Stimulated activated CD4-positive, alpha-beta T cell treated with anti-CD3 and anti-CD28 coated beads, Interleukin-2, amount 100 ng/mL, for 4 hours (primary cell): ENCODE measurements around the gene MPRIP.
A peak's percentile ranks its signal among the peaks of the same experiment; 100 is the strongest.
"Not testable (repeated sequence)": the region's sequence is repeated elsewhere in the genome, so short reads cannot be mapped to it uniquely, and the experiment has no call there.

Experiments
- DNase-seq: peaks from one replicate; pipeline ENCODE4 v3.0.0-alpha.2; 2020; ENCODE audit warnings: low read depth

MPRIP gene

GRCh38 chr17:17168401-17168800 lies 126.1 kb downstream of the MPRIP start:
- DNase-seq: no peak

GRCh38 chr17:17169396-17169795 lies 127.1 kb downstream of the MPRIP start:
- no peak for DNase-seq

GRCh38 chr17:17170346-17170985 lies 128.2 kb downstream of the MPRIP start:
- no peak for DNase-seq

GRCh38 chr17:17171186-17171585 lies 128.9 kb downstream of the MPRIP start:
- no peak for DNase-seq

GRCh38 chr17:17172001-17172939 lies 130.0 kb downstream of the MPRIP start:
- no peak for DNase-seq

GRCh38 chr17:17172990-17173389 lies 130.7 kb downstream of the MPRIP start:
- DNase-seq: no peak

GRCh38 chr17:17173921-17174320 lies 131.7 kb downstream of the MPRIP start:
- DNase-seq: no peak

- DNase-seq: no peak
Measured at GRCh38 chr17:17175340-17175739, 133.1 kb downstream of the MPRIP start.

GRCh38 chr17:17175917-17176316 lies 133.7 kb downstream of the MPRIP start:
- no peak for DNase-seq

- DNase-seq: no peak
Measured at GRCh38 chr17:17176341-17176740, 134.1 kb downstream of the MPRIP start.

- DNase-seq: no peak
Measured at GRCh38 chr17:17177176-17177575, 134.9 kb downstream of the MPRIP start.

- DNase-seq: no peak
Measured at GRCh38 chr17:17179371-17179827, 137.1 kb downstream of the MPRIP start.

GRCh38 chr17:17180141-17180603 lies 137.9 kb downstream of the MPRIP start:
- DNase-seq: no peak

- no peak for DNase-seq
Measured at GRCh38 chr17:17180741-17181525, 138.7 kb downstream of the MPRIP start.

- peak; percentile 42 for DNase-seq
Measured at GRCh38 chr17:17181666-17182597, 139.7 kb downstream of the MPRIP start.

GRCh38 chr17:17182598-17183136 lies 140.4 kb downstream of the MPRIP start:
- no peak for DNase-seq

- DNase-seq: no peak
Measured at GRCh38 chr17:17183744-17184143, 141.5 kb downstream of the MPRIP start.

- DNase-seq: not testable (repeated sequence)
Measured at GRCh38 chr17:17184985-17185757, 142.9 kb downstream of the MPRIP start.

- DNase-seq: no peak
Measured at GRCh38 chr17:17186051-17186450, 143.8 kb downstream of the MPRIP start.
